Measurements from ENCODE around the gene LRCH3.
"Not testable (repeated sequence)": the region's sequence is repeated elsewhere in the genome, so short reads cannot be mapped to it uniquely, and the experiment has no call there.

LRCH3 gene

GRCh38 chr3:197887430-197888053 is 96.5 kb downstream of the LRCH3 start:
- not testable (repeated sequence) for DNase-seq (ENCODE audit: low spot score)

GRCh38 chr3:197888511-197888910 is 97.5 kb downstream of the LRCH3 start:
- no peak for DNase-seq (ENCODE audit: low spot score)

- no peak for DNase-seq (ENCODE audit: low spot score)
Observed at GRCh38 chr3:197889204-197889930, 98.3 kb downstream of the LRCH3 start.

GRCh38 chr3:197890693-197891092 is 99.6 kb downstream of the LRCH3 start:
- DNase-seq (ENCODE audit: low spot score) = no peak

- DNase-seq (ENCODE audit: low spot score) = no peak
Observed at GRCh38 chr3:197892162-197892561, 101.1 kb downstream of the LRCH3 start.

GRCh38 chr3:197896421-197896820 is 105.4 kb downstream of the LRCH3 start:
- DNase-seq (ENCODE audit: low spot score) = no peak

GRCh38 chr3:197899833-197900478 is 108.9 kb downstream of the LRCH3 start:
- no peak for DNase-seq (ENCODE audit: low spot score)

GRCh38 chr3:197901626-197902025 is 110.6 kb downstream of the LRCH3 start:
- DNase-seq (ENCODE audit: low spot score) = no peak

GRCh38 chr3:197906023-197906849 is 115.2 kb downstream of the LRCH3 start:
- peak; percentile 61 for DNase-seq (ENCODE audit: low spot score)

GRCh38 chr3:197906850-197907187 is 115.8 kb downstream of the LRCH3 start:
- DNase-seq (ENCODE audit: low spot score) = no peak

- no peak for DNase-seq (ENCODE audit: low spot score)
Observed at GRCh38 chr3:197907196-197907595, 116.1 kb downstream of the LRCH3 start.

- DNase-seq (ENCODE audit: low spot score) = not testable (repeated sequence)
Observed at GRCh38 chr3:197908550-197908949, 117.5 kb downstream of the LRCH3 start.

- DNase-seq (ENCODE audit: low spot score) = no peak
Observed at GRCh38 chr3:197908957-197909701, 118.1 kb downstream of the LRCH3 start.

- DNase-seq (ENCODE audit: low spot score) = no peak
Observed at GRCh38 chr3:197912741-197913476, 121.9 kb downstream of the LRCH3 start.

- no peak for DNase-seq (ENCODE audit: low spot score)
Observed at GRCh38 chr3:197913641-197914380, 122.8 kb downstream of the LRCH3 start.

- DNase-seq (ENCODE audit: low spot score) = not testable (repeated sequence)
Observed at GRCh38 chr3:197921429-197922275, 130.6 kb downstream of the LRCH3 start.

- DNase-seq (ENCODE audit: low spot score) = no peak
Observed at GRCh38 chr3:197926418-197926817, 135.4 kb downstream of the LRCH3 start.

- not testable (repeated sequence) for DNase-seq (ENCODE audit: low spot score)
Observed at GRCh38 chr3:197927578-197927977, 136.5 kb downstream of the LRCH3 start.

GRCh38 chr3:197936819-197937384 is 145.8 kb downstream of the LRCH3 start:
- no peak for DNase-seq (ENCODE audit: low spot score)
